ENCODE results near the gene GLRA2.

- TF ChIP-seq, protein P1, sequence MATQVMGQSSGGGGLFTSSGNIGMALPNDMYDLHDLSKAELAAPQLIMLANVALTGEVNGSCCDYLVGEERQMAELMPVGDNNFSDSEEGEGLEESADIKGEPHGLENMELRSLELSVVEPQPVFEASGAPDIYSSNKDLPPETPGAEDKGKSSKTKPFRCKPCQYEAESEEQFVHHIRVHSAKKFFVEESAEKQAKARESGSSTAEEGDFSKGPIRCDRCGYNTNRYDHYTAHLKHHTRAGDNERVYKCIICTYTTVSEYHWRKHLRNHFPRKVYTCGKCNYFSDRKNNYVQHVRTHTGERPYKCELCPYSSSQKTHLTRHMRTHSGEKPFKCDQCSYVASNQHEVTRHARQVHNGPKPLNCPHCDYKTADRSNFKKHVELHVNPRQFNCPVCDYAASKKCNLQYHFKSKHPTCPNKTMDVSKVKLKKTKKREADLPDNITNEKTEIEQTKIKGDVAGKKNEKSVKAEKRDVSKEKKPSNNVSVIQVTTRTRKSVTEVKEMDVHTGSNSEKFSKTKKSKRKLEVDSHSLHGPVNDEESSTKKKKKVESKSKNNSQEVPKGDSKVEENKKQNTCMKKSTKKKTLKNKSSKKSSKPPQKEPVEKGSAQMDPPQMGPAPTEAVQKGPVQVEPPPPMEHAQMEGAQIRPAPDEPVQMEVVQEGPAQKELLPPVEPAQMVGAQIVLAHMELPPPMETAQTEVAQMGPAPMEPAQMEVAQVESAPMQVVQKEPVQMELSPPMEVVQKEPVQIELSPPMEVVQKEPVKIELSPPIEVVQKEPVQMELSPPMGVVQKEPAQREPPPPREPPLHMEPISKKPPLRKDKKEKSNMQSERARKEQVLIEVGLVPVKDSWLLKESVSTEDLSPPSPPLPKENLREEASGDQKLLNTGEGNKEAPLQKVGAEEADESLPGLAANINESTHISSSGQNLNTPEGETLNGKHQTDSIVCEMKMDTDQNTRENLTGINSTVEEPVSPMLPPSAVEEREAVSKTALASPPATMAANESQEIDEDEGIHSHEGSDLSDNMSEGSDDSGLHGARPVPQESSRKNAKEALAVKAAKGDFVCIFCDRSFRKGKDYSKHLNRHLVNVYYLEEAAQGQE (IDR thresholded peaks at IDR 0.05; ENCODE audit: low read depth) = no peak
- TF ChIP-seq TAF1 (IDR thresholded peaks at IDR 0.05; ENCODE audit: low read depth) (no peak), EP300 (IDR thresholded peaks at IDR 0.05; ENCODE audit: borderline replicate concordance) (no peak), EGR1 (IDR thresholded peaks at IDR 0.05) (no peak)
Observed at GRCh38 chrX:14496674-14497073, 32.7 kb upstream of the GLRA2 start.

Data from Ishikawa (cell line).